EL (cell line): ENCODE measurements around the gene ZNF451.

ENCODE experiments used
- DNase-seq: peaks from one replicate; pipeline ENCODE4 v3.0.0-alpha.2; 2016

The ZNF451 gene

DNA sequence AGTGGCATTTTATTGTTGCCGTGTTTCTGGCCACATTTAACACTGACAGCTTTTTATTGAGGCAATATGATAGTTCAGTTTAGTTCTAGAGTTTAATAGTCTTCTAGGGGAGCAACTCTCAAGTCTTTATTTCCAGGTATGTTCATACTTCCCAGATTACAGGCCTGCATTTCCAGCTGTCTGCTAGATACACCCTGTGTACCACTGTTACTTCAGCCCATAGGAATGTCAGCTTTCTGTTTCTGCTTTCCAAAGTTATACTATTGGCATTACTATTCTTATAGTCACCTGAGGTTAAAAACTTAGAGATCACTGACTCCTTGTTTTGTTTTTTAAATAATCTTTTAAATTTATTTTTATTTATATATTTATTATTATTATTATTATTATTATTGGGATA lies 7.6 kb downstream of the ZNF451 start:
- peak; percentile 60 for DNase-seq

DNA sequence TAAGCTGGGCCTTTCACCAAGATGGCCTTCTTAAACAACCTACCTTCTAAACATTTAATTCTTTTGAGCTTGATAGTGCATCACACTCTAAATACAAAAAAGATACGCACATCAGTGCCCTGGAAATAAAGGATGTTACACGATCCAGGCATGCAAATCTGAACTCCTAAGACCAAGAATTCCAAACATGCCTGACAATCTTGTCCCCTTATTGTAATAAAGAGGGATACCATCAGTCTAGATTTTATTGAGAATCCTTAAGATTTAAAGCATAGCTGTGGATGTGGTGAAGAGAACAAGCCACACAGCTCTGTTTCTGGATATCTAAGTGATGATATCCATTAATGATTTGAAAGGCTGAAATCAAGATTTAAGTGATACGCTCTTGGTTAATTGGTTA lies 13.0 kb downstream of the ZNF451 start:
- DNase-seq: peak; percentile 26

DNA sequence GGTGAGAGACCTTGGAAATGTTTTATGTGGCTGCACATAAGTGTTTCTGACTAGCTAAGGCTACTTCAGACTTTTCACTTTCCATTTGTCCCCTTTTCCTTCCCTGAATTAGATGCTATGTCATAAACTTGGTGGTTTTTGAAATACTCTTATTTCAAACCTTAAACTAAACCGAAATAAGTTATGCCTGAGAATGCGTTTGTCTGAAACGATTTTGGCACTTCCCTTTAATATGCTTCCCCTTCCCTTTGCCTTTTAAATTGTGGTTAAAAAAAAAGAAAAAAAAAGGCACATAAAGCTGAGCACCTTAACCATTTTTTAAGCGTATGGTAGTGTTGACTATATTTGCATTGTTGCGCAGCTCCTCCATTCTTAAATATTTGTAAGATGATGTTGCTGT lies 14.3 kb downstream of the ZNF451 start:
- no peak for DNase-seq

DNA sequence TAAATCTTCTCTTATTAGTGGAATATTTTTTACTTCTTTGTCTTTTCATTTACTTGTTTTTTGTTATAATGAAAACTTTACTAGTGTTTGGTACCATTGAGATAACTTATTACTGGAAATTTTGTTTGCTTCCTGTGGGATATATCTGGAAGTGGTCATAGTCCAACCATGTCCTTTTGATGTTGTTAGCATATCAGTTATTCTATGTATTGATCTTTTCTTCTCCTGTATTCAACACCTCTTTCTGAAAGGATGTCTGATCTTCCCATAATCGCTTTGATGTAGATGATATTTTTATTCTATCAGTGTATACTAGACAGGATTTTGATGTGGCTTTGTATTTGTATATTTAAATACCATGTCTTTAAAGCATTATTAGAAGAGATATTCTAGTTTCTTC lies 17.0 kb downstream of the ZNF451 start:
- no peak for DNase-seq

DNA sequence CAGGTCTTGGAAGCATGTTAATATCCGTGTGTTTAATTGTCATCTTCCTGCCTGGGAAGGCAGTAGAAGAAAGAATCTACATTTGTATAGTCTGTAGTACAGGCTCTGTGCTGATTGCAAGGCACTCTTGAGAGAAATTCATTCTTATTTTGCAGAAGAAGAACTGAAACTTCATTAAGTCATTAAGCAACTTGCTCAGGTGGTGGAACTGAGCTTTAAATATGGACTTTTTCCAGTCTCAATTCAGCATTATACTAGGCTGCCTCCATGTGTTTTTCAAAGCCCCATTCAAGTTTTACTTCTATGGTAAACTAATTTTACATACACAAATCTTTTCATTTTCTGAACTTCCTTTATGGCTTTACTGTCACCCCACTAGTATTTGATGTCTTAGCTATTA lies 18.7 kb downstream of the ZNF451 start:
- DNase-seq: no peak

DNA sequence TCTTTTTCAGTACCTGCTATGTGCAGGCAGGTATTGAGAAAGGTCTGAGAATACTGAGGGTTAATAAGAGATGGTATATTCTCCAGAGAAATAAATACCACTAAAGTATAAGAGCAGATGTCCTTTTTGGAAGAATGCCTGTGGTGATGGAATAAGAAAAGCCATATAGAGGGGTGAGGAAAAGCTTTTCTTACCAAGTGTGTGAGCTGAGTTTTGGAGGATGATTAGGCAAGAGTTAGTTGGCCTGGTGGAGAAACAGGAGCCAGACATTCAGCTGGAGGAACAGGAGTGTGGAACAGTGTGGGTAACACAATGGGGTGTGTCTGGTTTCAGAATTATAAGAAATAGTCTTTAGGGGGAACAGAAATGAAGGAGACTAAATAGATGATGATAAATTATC lies 19.9 kb downstream of the ZNF451 start:
- DNase-seq: peak; percentile 2

DNA sequence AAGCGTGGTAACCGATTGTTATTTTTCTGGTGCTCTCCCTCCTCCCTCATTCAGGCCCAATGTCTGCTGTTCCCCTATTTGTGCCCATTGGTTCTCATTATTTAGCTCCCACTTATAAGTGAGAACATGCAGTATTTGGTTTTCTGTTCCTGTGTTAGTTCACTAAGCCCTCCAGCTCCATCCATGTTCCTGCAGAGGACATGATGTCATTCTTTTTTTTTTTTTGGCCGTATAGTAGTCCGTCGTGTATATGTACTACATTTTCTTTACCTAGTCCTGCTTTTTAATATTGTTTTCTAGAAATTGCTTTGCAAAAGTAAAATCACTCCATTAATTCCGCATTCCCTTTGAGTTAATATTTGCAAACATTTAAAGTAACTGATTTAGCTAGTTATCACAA lies 23.1 kb downstream of the ZNF451 start:
- no peak for DNase-seq

DNA sequence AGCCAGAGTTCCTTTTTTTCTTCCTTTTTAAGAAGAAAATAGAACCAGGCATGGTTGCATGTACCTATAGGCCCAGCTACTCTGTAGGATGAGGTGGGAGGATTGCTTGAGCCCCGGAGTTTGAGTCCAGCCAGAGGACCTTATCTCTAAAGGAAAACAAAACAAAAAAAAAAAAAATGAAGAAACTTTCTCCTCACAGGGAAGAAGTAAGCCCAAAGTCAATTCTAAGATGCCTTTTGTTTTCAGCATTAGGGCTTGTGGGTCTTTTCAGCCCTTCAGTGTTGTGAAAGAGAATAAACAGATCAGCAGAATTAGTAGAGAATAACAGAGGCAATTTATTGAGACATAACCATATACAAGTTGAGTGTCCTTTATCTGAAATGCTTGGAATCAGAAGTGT lies 26.8 kb downstream of the ZNF451 start:
- DNase-seq: no peak

DNA sequence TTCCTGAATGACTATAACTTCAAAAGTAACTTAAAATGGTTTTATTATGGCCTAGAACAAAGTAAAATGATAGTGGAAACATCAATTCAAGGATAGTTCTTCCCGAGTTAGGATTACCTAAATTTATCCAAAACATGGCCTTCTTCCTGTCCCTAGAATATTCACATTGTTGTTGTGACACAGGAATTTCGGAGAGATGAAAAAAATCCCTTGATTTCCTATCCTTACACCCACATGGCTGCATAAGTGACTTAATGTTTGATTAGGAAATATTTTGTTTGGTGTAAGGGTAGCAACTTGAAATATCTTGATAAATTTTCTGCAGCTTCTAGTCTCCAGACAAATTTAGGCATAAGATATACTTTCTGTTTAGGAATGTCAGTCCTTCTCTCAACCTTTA lies 27.8 kb downstream of the ZNF451 start:
- DNase-seq: no peak

DNA sequence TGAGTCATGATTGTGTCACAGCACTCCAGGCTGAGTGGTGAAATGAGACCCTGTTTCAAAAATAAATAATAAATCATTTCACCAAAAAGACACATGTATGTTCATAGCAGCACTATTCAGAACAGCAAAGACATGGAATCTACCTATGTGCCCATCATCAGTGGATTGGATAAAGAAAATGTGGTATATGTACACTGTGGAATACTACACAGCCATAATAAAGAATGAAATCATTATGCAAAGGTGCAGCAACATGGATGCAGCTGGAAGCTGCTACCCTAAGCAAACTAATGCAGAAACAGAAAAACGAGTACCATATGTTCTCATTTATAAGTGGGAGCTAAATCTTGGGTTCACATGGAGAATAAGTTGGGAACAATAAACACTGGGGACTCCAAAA lies 33.1 kb downstream of the ZNF451 start:
- peak; percentile 4 for DNase-seq

DNA sequence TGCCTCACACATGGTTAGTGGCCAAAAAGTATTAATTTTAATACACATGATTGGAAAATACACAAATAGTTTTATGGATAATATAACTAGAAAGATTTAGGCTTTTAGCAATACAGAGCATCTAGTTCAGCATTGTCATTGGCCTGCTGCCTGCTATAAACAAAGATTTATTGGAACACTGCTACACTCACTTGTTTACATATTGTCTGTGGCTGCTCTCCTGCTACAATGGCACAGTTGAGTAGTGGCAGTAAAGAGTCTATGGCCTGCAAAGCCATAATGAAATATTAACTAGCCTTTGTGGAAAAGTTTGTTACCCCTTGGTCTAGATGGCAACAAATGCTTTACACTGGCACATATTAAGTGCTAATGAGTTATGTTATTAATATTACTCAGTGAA lies 37.8 kb downstream of the ZNF451 start:
- DNase-seq: no peak

DNA sequence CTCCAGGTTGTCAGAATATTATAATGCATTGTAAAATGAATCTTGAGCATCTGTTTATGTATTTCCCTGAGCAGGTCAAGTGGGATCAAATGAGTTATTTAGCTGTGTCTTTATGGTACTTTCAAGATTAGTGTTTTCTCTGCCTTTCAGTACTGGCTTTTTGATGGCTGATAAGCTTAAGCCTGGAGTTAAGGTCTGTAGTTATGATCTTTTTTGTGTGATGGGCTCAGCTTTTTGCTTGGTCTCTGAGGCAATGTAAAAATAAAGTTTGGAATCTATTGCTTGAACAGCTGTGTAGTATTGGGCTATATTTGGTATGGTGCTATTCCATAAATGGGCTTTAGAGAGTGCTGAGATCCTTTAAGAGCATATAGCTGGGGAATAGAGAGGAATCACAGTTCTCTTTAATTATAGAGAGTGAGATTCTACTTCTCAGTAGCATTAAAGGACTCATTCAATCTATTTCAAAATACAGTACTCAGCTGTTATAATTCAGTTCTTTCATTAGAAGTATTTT lies 40.7 kb downstream of the ZNF451 start:
- no peak for DNase-seq

DNA sequence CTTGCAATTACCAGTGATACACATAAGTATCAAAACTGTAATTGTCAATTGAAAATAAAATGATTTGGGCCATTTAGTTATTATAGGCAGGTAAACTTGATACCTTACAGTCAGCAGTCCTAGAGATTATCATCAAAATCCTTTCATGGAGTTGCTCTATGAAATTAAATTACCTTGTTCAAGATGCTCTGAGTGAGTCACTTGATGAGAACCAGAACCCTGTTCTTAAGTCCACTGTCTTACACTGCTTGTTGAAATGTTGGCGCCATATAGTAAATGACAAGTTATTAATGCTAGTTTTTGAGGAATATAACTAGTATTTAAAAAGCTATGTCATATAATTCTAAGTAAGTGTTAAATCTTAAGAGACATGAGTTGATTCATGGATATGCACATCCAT lies 45.0 kb downstream of the ZNF451 start:
- no peak for DNase-seq

DNA sequence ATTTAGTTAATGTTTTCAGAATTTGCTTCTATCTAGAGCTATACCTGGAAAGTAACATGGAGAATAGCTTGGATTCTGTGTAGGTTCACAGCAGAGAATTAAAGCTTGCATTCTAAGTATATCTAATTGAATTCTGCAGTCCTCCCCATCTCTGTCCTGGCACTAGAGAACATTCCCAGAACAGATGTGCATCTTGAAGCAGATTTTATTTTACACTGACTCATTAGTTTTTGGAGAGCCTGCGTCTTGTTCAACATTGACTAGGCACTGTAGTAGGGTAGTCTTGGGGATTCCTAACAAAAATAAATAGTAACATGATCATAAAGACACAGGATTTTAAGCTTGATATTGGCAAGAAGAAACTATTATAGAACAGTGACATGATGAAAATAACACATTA lies 45.9 kb downstream of the ZNF451 start:
- DNase-seq: peak; percentile 2

DNA sequence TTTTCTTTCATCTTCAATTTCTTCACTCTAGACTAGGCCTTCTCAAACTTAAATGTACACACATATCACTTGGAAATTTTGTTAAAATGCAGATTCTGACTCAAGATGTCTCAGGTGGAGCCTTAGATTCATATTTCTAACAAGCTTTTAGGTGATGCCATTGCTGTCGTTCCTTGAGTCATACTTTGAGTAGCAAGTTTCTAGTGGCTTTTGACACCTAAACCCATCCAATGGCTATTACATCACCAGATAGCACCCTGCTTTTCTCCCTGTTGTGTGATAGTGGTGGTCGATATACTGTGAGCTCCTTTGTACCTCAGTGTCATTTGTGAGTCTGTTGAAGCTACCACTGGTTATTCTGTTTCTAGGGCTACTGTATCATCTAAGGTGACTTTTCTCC lies 47.4 kb downstream of the ZNF451 start:
- no peak for DNase-seq

DNA sequence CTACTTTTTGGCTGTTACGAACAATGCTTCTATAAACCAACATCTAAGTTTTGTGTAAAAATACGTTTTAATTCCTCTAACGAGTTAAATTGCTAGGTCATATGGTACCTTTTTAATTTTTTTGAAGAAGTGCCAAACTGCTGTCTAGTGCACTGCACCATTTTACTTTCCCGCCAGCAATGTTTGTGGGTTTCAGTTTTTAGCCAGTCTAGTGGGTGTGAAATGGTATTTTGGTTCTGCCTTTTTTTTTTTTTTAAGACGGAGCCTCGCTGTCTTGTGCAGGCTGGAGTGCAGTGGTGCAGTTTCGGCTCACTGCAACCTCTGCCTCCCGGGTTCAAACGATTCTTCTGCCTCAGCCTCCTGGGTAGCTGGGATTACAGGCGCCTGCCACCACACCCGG lies 48.0 kb downstream of the ZNF451 start:
- no peak for DNase-seq

DNA sequence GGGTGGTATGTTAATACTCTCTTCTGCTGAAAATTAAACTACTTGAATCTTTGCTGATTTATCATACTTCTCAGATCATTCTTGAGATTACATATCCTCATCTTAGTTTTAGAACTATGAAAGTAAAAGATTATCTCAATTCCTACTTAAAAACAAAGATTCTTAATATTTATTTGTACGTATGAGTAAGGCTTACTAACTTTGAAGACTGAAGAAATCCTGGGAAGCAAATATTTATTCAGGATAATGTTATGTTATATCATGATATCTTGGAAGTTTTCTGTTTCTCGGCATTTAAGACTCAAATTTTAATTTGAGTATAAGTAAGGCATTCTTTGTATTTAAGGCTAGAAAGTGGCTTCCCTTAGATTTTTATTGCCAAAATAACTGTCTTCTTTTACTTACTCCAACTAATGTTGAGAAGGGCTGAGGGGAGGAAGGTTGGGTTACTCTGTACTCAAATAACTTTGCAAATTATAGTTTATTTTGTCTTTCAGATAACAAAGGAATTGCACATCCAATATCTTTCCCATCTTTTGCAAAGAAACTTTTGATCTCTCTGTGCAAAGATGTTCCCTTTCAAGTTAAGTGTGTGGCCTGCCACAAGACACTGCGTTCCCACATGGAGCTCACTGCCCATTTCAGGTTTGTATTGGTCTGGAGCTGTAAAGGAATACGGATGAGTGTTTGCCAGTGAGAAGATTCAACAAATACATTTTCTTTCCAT lies 51.6 kb downstream of the ZNF451 start:
- DNase-seq: no peak

DNA sequence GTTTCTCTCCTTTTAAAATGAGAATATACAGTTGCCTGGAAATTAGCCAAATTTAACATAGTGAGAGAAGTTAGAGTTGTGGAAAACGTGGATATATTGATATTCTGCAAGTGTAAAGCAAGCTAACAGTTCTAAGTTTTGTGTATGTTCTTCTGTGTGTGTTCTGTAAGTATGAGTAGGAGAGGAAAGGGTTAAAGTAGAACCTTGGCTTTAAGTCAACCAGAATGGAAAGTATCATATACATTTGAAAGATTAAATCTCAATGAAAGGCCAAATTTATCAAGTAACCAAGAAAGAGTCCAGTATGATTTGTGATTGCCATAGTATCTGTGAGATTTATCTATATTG lies 52.2 kb downstream of the ZNF451 start:
- no peak for DNase-seq

DNA sequence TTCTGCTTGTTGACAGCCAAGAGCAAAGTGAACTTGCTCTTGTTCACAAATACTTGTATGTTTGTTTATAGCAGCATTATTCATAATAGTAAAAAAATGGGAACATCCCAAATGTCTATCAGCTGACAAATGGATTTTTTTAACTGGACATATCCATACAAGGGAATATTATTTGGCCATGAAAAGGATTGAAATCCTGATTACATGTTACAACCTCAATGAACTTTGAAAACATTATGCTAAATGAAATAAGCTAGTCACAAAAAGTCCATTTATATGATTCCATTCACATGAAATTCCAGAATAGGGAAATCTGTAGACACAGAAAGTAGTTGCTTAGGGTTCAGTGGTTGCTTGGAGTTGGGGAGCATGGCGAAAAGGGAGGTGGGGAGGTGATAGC lies 53.7 kb downstream of the ZNF451 start:
- no peak for DNase-seq

DNA sequence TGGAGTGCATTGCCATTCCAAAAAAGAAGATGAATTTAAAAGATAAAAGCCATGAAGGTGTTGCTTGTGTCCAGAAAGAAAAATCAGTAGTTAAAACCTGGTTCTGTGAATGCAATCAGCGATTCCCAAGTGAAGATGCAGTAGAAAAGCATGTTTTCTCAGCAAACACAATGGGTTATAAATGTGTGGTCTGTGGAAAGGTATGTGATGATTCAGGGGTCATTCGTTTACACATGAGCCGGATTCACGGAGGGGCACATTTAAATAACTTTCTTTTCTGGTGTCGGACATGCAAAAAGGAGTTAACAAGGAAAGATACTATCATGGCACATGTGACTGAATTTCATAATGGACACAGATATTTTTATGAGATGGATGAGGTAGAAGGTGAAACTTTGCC lies 57.4 kb downstream of the ZNF451 start:
- no peak for DNase-seq

DNA sequence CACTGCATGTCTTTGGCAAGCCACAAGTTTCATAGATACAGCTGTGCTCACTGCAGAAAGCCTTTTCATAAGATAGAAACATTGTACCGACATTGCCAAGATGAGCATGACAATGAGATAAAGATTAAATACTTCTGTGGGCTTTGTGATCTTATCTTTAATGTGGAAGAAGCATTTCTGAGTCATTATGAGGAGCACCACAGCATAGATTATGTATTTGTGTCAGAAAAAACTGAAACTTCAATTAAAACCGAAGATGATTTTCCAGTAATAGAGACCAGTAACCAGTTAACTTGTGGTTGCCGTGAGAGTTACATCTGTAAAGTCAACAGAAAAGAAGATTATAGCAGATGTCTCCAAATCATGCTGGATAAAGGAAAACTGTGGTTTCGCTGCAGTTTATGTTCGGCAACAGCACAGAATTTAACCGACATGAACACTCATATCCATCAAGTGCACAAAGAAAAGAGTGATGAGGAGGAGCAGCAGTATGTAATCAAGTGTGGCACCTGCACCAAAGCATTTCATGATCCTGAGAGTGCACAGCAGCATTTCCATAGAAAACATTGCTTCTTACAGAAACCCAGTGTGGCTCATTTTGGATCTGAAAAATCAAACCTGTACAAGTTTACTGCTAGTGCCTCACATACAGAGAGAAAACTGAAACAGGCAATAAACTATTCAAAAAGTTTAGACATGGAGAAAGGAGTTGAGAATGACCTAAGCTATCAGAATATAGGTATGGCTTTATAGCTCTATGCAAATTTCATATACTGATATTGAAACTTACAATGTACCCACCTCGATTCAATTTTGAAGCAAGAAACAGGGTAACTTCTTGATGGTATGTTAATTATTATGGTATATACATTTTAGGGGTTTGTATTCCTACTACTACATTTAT lies 58.2 kb downstream of the ZNF451 start:
- no peak for DNase-seq

DNA sequence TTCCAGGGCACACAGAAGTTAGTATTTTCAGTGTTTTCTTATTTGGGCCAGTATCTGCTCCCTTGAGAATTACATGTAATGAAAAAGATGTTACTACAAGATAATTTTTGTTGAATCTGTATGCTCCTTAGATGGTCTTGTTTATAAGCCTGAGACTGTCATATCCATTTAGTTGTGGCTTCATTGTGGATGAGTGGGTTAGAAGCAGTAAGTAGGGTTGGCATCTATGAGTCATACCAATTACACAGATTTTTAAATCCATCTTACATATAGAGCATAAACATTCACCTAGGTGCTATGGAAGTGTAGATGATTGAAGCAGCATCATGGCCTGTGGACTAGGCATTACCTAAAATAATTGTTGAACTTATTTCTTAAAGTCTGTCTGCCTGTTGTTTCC lies 68.7 kb downstream of the ZNF451 start:
- peak; percentile 52 for DNase-seq

DNA sequence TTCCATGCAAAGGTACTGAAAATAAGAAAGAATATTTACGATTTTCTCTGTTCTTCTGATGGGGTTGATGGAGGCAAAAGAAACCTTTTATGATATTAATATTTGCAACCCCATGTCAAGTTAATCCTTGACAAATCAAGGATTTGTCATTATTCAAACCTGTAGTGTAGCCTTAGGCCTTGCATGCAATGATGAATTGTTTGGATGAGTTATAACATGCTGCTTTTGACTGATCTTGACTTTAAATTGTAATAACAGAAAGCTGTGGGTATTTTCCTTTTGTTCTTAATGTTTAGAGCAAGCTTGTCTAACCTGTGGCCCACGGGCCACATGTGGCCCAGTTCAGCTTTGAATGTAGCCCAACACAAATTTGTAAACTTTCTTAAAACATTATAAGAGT lies 69.1 kb downstream of the ZNF451 start:
- no peak for DNase-seq

DNA sequence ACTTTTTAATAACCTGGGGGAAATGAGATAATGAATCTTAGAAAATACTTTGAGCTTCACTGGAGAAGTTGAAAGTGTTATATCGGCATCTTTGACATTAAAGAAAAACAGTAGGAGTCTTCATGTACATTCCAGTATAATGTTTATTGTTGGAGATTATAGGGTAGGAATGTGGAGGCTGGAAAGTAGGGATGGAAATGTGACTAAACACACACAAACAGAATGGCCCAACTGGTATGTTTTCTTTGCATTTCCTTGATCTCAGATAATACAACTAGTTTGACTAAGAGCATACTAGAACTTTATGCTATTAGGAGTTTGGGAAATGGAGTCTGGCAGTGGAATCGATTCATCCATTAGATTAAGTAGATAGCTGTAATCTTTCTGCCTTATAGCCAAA lies 72.0 kb downstream of the ZNF451 start:
- DNase-seq: peak; percentile 34
